NCI-H128 (cell line): ENCODE results near the gene A2M.
"Not testable (repeated sequence)": the region's sequence is repeated elsewhere in the genome, so short reads cannot be mapped to it uniquely, and the experiment has no call there.

Source experiments
- DNase-seq: peaks from one replicate; lab custom pipeline; 2025; ENCODE audit not compliant: unreplicated experiment; lab: John Stamatoyannopoulos, UW

A2M gene

DNA sequence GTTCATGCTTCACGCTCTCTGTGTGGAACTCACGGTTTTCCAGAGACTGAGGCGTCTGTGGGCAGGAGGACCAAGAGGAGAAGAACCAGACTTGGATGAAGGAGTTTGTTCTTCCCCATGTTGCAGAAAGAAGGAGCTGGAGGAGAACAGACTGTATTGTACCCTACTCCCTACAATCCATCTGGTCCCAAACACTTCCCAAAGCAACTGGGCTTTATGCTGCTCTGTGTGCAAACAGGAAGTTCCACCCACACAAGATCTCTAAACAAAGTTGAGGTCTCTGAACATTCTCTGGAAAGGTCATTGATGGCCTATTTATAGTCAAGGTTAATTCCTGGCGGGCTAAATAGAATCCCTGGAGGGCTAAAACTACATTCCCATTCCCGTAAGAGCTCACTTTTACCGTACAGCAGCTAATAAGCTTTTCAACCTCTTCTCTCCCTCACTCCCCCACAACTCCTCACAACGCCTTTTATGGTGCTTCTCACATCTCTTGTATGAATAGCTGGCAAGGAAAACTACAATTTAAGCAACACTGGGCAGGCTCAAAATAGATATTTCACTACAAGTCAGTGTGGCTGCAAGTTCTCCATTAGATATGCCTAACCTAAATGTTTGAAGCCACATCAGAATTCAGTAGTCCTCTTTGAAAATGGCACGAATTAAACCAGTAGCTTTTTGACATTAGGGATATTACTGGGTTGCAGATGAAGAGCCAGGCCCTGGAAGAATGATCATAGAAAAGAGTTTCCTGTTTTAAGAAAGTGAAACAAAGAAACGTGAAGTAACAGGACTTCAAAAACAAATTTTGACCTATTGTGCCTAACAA lies at the start of gene A2M:
TSS of gene A2M (minus strand) at position 189 of the 829 bp plus-strand sequence. CDS start at position 119, 70 bp downstream.
- no peak for DNase-seq

DNA sequence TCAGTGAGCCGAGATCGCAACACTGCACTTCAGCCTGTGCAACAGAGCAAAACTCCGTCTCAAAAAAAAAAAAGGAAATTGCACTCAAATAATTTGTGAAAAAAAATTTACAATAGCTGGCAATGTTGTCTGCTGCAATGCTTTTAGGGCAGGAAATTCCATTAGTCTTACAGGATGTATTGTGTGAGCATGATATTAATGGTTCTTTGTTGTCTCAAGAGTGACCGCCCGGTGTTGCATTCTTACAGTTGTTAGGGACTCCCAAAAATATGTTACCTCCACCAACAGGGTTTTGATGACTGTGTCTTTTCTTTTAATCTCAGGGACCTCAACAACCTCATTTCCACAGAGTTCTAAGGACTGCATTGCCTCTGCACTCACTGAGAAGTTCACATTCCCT lies 47.7 kb upstream of the A2M start:
- no peak for DNase-seq

DNA sequence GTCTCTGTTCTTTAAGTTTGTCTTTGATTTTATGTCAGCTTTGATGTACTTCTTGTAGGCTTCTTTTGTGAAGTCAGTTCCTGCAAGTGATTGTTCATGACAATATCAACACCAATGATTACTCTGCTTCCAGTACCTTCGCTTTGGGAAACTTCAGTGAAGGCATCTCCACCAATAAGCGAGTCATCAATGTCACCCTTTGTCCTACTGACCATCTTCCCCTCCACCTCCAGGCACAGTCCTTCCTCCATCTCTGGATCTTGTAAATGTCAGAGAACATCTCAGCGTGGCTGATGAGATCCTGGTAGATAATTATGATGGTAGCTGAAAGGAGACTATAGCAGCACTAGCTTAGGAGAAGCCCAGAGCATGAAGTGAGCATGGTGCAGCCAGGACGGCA lies 40.4 kb upstream of the A2M start:
- no peak for DNase-seq

DNA sequence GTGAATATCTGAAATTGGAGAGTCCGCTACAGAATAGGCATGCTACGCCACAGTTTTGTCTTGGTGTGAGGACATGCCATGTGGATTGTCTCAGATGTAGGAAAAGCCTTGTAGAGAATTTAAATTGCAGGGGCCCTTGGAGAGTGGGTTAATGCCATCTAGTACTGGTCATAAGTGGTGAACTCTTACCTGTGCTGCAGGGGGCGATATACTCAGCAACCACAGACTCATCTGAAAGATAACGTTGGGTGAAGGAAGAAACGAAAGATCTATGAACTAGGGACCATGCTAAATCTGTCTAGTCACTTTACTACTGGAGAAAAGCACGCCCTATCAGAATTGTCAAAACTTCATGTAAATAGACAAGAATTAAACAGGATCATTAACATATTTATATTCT lies 33.7 kb upstream of the A2M start:
- no peak for DNase-seq

DNA sequence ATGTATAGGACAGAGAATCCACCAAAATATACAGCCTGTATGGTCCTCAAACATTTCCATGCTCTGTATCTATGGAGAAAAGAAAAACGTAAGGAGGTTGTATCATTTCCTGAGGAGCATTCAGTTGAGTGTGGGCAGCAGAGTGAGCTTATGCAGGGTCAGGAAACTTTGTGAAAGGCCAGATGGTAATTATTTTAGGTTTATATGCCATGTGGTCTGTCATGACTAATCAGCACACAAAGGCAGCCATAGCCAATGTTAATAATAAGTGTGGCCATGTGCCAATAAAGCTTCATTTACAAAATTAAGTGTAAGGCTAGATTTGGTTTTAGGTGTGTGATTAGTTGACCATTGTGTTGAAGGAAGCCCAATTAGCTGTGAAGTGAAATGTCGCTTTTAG lies 33.2 kb upstream of the A2M start:
- DNase-seq, result no peak

DNA sequence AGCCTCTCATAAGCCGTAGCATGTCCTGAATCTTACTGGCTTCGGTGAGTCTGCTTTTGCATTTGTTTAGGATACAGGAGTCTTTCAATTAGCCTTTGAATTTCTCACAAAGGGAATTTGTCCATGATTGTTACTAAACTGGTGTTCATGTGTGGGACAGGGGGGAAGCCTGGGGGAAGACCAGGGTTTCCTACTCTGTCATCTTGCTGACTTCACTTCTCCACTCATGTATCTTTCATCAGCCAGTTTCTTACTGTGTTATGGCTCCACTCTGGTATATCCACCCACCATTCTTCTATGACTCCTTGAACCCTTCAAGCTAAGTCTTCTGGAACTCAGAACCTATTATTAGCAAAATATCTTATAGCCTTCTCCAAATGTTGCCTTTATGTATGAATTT lies 31.7 kb upstream of the A2M start:
- no peak for DNase-seq

DNA sequence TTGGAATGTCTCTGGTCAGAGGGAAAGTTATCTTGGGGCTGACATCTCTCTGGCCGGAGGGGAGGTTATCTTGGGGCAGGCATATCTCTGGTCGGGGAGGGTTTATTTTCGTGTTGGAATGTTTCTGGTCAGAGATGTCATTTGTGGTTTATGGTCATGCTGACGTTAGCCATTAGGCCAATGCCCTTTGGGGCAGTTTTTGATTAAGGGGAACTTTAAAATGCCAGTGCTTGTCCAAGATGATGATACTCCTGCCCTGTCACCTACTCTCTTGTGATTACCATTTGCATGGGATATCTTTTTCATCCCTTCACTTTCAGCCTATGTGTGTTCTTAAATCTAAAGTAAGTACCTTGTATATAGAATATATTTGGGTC lies 29.0 kb upstream of the A2M start:
- DNase-seq, result no peak

DNA sequence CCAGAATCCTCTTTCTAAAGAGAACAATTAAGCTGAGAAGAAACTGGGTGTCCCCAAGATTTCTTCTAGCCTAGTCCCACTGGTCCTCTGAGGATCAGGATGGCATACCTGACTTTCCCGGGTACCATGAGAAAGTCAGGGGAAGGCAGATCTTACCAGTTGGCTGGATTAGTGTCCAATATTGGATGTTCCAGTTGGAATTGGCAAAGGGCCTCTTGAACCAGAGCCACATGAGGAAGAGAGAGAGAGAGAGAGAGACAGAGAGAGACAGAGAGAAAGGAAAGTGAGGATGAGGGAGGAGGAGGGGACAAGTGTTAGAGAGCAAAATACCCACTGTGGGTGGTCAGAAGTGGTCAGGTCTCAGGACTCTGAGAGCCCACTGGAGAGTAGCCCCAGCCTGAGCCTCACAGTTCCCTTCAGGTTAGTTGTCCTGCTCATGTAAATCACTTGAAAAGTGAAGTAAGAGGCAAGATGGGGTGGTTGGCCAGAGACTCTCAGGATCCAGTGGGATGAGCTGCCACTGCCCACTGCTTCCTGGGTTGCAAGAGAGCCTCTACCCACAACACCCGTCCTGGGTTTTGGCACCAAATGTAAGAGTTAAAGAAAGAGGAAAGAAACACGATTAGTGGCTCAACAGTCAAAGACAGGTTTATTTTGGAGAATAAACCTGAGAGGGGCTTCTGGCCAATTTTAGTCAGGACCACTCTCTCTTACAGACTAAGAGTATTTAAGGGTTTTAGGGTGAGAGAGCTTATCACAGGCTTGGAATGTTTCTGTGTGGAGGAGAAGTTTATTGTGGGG lies 28.4 kb upstream of the A2M start:
- no peak for DNase-seq

DNA sequence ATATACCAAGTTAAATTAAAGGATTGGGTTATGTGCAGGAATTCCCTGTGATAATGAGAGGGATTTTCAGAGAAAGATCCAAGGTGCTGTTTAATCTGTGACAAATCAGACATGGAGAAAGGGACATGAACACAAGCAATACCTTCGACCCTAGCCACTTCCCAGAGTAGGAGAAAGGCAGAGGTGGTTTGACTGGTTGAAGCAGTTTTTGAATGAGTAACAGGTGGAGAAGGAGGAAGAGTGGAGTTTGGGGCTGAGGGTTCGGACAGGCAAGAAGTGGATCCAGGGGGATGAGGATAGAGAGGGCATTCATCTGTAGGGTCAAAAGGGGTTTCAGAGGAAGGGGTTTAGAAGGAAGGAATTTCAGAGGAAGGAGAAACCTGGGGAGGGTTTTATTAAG lies 27.4 kb upstream of the A2M start:
- DNase-seq, result no peak

DNA sequence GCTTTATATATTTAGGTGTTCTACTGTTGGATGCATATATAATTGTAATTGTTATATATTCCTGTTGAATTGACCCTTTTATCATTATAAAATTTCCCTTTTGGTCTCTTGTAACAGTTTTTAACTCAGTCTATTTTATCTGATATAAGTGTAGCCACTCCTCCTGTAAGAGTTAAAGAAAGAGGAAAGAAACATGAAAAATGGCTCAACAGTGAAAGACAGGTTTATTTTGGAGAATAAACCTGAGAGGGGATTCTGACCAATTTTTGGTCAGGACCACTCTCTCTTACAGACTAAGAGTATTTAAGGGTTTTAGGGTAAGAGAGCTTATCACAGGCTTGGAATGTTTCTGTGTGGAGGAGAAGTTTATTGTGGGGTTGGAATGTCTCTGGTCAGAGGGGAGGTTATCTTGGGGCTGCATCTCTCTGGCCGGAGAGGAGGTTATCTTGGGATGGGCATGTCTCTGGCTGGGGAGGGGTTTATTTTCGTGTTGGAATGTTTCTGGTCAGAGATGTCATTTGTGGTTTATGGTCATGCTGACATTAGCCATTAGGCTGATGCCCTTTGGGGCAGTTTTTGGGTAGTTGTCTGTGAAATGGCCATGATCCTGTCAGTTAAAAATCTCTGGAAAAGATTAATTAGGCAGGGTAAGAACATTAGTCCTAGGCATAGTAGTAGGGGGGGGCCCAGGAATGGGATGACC lies 24.0 kb upstream of the A2M start:
- DNase-seq, result not testable (repeated sequence)

DNA sequence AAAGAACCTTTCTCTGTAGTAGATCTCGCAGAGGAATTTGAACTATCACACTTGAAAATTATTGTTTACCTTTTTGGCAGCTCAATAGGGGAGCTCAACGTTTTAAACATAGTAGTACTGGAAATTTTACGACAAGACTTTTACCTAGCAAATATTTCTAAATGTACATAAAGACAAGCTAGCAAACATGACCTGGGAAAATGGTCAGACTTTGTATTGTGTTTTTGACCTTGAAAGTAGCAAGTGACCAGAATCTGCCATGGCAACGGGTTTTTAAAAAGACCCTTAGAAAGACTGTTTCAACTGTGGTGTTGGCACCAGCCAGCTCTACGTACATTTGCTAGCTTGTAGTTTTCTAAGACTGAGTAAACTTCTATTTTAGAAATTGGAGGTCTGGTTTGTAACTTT lies 20.2 kb upstream of the A2M start:
- DNase-seq, result no peak

DNA sequence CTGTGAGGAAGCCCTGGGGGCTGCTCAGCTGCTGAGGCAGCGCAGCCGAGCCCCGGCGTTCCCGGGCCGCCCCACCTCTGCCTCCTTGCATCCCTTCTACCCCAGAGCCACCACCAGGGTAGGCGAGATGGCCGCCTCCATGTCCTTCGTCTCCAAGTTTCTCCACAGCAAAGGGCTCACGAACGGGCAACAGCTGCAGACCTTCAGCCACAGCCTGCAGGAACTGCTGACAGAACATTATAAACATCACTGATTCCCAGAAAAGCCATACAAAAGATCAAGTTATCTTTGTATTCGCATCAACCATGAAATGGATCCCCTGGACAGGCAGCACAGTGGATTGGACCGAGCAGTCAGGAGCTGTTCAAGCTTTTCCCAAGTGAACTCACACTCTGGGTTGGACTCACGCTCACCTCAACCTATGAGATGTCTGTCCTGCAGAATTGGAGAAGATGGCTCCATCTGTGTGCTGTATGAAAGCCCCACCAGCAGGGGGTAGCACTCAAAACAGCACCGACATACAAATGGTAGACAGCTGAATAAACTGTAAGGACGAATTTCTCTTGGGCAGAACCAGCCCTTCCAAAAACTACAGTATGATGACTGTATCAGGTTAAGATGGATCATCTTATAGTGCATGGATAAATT lies 19.4 kb upstream of the A2M start:
- no peak for DNase-seq

DNA sequence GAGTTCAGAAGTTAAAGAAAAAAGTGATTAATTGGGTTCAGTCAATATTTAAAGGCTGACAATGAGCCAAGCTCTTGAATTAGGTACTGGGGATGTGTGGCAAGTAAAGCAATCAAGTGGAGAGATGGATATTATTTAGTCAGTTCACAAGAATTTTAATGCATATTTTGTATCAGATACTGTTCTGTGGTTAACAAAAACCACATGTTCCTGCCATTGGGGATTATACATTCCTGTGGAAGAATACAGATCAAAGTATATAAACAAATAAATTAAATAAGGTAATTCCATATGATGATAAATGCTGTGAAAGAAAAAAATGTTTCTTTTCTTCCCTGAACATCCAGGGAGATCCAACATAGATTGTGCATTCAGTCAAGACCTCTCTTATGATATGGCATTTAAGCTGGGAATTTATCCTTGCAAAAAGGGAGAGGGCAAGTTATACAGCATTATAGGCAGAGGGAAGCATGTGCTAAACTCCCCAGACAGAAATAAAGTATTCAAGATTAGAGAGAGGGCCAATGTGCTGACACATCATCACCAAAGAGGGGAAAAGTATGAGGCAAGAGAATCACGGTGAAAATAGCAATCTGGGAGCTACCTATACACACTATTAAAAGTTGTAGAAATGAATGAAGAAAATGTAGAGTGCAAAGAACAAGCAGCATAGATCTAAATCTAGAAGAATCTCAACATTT lies 17.6 kb upstream of the A2M start:
- DNase-seq, result no peak

DNA sequence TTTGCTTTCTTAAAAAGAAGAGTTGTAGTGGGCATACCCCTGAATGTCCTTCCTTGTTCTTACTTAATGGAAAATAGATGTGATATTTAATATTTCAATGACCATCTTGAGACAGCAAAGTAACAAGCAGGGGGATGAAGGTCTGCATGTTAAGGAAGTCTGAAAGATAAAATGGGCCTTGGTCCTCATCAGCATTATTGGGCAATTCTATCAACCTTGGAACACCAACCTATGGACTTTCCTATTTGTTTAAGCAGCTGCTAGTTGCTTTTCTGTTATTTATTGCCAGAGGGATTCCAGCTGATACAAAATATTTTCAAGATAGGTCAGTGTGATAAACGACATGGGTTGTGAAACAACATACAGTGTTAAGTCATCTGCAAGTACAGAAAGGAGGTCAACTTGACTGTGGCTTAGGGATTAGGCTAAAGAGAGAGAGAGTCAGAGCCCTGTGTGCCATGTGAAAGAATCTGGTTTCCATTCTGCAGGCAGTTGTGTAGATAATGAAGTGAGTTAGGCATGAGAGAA lies 16.4 kb upstream of the A2M start:
- DNase-seq, result no peak

DNA sequence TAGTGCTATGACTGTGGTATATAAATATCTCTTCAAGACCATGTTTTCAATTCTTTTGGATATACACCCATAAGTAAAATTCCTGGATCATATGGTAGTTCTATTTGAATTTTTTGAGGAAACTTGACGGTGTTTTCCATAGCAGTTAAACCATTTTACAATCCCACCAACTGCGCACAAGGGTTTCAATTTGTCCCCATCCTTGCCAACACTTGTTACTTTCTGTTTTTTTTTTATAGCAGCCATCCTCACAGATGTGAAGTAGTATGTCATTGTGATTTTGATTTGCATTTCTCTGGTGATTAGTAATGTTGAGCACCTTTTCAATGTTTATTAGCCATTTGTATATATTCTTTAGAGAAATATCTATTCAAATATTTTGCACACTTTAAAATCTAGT lies 14.5 kb upstream of the A2M start:
- DNase-seq, result no peak

DNA sequence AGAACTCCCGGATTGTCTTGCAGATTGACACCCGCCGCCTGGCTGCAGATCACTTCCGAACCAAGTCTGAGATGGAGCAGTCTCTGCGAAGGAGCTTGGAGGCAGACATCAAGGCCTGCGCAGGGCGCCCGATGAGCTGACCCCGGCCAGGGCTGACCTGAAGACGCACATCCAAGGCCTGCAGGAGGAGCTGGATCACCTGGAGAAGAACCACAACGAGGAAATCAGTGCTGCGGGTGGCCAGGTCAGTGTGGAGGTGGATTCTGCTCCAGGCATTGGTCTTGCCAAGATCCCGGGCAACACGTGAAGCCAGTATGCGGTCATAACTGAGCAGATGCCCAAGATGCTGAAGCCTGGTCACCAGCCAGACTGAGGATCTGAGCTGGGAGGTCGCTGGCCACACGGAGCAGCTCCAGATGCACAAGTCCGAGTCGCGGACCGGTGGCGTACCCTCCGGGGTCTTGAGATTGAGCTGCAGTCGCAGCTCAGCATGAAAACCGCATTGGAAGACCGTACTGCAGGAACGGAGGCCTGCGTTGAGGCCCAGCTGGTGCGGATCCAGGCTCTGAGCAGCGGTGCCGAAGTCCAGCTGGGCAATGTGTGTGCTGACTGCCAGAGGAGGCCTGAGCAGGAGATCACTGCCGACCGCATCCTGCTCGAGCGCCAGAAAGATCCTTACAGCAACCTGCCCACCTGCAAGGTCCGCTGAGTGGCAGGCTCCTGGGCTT lies 12.4 kb upstream of the A2M start:
- DNase-seq, result no peak

DNA sequence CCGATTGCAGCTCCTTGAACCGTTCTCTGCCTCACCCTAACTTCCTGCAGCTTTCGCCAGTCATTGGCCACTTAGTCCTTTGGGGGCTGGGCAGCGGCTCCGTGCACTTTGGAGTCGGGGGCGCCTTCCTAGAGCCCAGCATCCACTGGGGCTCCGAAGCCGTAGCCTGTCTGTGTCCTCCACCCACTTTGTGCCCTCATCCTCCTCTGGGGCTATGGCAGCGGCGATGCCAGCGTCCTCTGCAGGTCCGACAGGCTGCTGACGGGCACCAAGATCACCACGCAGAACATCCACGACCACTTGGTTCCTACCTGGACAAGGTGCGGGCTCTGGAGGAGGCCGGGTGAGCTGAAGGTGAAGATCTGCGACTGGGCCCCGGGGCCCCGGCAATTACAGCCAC lies 11.8 kb upstream of the A2M start:
- DNase-seq, result no peak

DNA sequence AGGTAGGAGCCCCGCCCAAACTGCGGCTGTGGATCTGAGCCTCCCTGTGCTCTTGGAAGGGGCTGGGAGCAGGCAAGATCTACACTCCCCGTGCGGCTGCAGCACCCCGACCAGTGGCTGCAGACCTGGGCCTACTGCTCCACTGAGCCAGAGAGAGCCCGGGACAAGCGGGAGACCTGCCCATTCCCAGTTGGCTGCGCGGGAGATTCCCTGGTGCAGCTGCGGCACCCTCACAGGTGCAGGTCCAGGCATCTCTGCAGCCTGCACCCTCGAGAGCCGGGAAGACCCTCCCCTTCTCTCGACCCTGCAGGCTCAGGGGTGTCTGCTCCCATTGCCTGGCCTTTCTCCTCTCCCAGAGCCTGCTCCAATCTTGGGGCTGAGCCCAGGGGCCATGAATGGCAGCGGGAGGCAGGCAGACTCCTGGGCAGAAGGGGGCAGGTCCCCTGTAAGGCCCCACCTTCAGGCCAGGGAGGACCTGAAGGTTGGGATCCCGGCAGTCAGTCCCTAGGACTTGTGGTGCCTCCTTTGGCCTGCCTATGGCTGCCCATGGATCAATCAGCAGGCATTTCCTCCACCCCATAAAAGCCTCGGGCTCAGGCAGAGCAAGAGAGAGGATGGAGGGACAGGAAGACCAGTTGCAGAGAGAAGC lies 8.8 kb upstream of the A2M start:
- no peak for DNase-seq

DNA sequence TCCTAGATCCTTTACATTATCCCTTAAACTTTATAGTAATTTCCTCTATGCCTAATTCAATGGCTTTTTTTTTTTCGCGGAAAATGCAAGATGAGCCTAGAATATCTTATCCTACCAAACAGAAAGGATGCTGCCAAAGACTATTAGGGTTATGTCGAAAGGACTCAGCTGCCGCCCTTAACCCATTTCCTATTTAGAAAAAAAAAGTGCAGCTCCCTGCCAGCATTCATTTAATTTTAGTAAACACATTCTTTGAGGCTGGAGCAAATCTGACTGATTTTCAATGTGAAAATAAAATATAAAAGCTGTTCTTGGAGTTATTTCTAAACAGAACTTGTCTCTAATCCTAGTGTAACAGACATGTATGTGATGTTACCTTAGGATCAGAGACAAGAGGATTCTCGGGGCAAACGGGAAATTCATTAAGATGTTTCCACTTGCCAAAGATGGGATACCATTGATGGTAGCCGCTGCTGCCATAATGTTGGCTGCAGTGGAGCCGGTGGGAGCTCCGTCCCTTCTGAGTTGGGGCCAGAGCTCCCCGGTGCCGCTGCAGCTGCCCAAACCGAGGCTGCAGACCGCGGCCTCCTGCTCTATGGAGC lies 8.2 kb upstream of the A2M start:
- no peak for DNase-seq
